ENCODE data around the gene PLET1. TPM values are rescaled to one million over a fixed set of nuclear protein-coding genes. Genes with fewer than 3 reads are reported as not detected.

PLET1 gene
- total and polyA plus RNA-seq, 2 of the 4 experiments (the other 2 are of a cell fraction): not detected

DNA sequence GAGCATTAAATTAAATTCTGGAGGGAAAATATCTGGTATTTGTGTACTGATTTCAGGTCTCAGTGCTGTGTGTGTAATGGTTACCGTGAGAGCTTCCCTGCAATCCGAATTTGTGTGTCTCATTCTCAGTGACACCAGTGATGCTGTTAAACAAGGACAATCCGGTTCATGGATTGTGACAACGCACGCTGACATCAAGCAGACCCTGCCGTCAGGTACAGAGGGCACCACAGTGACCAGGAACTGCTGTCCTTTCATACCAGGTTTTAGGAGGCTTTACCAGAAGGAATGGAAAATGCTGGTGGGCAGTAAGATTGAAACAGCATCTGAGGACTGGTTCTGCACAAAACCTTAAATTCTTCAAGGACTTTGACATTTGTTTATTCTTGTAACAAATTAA is 30.5 kb upstream of the PLET1 start:
- no peak for ATAC-seq (ENCODE audit: low read depth)
- H2AK5ac ChIP-seq (ENCODE audit: low read depth, low read length): peak overlapping the region; percentile 85
- WGBS, 2 experiments (ENCODE audit: extremely low coverage in 2 of 2, insufficient read length in 1 of 2): 98% methylated on average over 6 of the region's 6 CpGs; no CpG with 5 or more reads in 1 of the 2 experiments
- H3K4ac ChIP-seq (ENCODE audit: low read depth, low read length): peak overlapping the region; percentile 82
- peak overlapping the region; percentile 37 for H4K5ac ChIP-seq (ENCODE audit: low read depth, low read length)
- no peak for TF ChIP-seq NFE2L2 (IDR thresholded peaks at IDR 0.05; ENCODE audit: low read depth, low read length)
- TF ChIP-seq CEBPB (IDR thresholded peaks at IDR 0.05; ENCODE audit: low read depth, low read length): no peak
- no peak for TF ChIP-seq POLR2A (IDR thresholded peaks at IDR 0.05; ENCODE audit: low read depth, low read length)
- no peak for TF ChIP-seq RAD21 (IDR thresholded peaks at IDR 0.05; ENCODE audit: low read length)
- peak overlapping the region; percentile 76; the same call in 1 of the 2 replicates for H4K91ac ChIP-seq (ENCODE audit: insufficient read depth, low read depth, low read length)
- peak overlapping the region in 1 of 2 experiments; percentile 77; a peak in 3 of 4 replicates for H4K8ac ChIP-seq (ENCODE audit: low read depth in 2 of 2, low read length in 2 of 2)
- H3K14ac ChIP-seq (replicated peaks; ENCODE audit: low read depth, low read length): peak overlapping the region; percentile 85
- POLR2A ChIA-PET (ENCODE audit: unreplicated experiment): no interaction called here
- H3K27me3 ChIP-seq (ENCODE audit: control insufficient read depth, insufficient read depth, low read length): no peaks in the 10 kb centered on the region
- peak overlapping the region; percentile 51 for H2AK9ac ChIP-seq (replicated peaks; ENCODE audit: low read depth, low read length, poor library complexity)
- BruUV-seq (replicated peaks): no TSS peak
- H3K4me3 ChIP-seq (ENCODE audit: insufficient read depth, low read depth, low read length): no peak overlapping the region
- peak overlapping the region; percentile 16 for H2AFZ ChIP-seq (replicated peaks; ENCODE audit: low read length, poor library complexity)
- peak overlapping the region; percentile 35 for H3K18ac ChIP-seq (ENCODE audit: low read depth, low read length)
- CTCF ChIA-PET: interaction anchor here (1.1 kb wide), 1 partner anchor 297 kb away, joined by 3 read pairs; no protein-coding TSS in a partner anchor
- H2BK5ac ChIP-seq (ENCODE audit: low read depth, low read length, poor library complexity, severe bottlenecking): no peak overlapping the region
- peak overlapping the region; percentile 86 for H2BK120ac ChIP-seq (ENCODE audit: low read depth, low read length)
- H3K9me3 ChIP-seq (ENCODE audit: control insufficient read depth, insufficient read depth, low read length): no peaks in the 10 kb centered on the region
- H3K27ac ChIP-seq (ENCODE audit: insufficient read depth, low read length): no peak overlapping the region
- peak overlapping the region; percentile 87; the same call in 1 of the 2 replicates for H3K23ac ChIP-seq (ENCODE audit: low read depth, low read length)
- dilution Hi-C loops (cut with HindIII; ENCODE audit: low sequenced_read_pairs, unreplicated experiment): no loop called here
- H4K20me1 ChIP-seq (ENCODE audit: insufficient read depth, low read length): no peaks in the 10 kb centered on the region
- H3K9ac ChIP-seq (ENCODE audit: low read depth, low read length): no peak overlapping the region
- no peaks in the 10 kb centered on the region for H3K36me3 ChIP-seq (ENCODE audit: control insufficient read depth, insufficient read depth, low read length)
- H3K4me1 ChIP-seq (ENCODE audit: control insufficient read depth, insufficient read depth, low read length): peaks cover 7% of the 10 kb centered on the region
- peak overlapping the region; percentile 5; the same call in 1 of the 2 replicates for H3K4me2 ChIP-seq (ENCODE audit: low read depth, low read length)
- intact Hi-C loops (cut with micrococcal nuclease): loop anchor here (5.0 to 10.0 kb wide), 2 partner anchors 161 to 674 kb away; partner anchors contain the start of gene NCAM1
- H3K79me1 ChIP-seq (ENCODE audit: low read depth in 1 of 2, low read length in 2 of 2): peaks cover 2 to 7% of the 10 kb centered on the region in 2 experiments; a peak in 2 of 4 replicates
- DNase-seq: no peak
- H2BK15ac ChIP-seq (ENCODE audit: low read depth, low read length): peak overlapping the region; percentile 95; the same call in 2 of the 3 replicates
- in situ Hi-C loops (cut with MboI; ENCODE audit: low sequenced_read_pairs): no loop called here
- no peak overlapping the region for H3K56ac ChIP-seq (ENCODE audit: extremely low read depth, insufficient read depth, low read length)
- H3K9me1 ChIP-seq (ENCODE audit: insufficient read depth, low read length): peaks cover 10% of the 10 kb centered on the region; the same call in 1 of the 2 replicates
- H2BK20ac ChIP-seq (ENCODE audit: low read depth, low read length): peak overlapping the region; percentile 84
